Measurements from ENCODE around the gene ZNF407. TPM values are rescaled to one million over a fixed set of nuclear protein-coding genes. Genes with fewer than 3 reads are reported as not detected.

The ZNF407 gene
- total RNA-seq (10 to 100 TPM; 22.9 to 37.4 (median 24.4) TPM), total RNA-seq (31.9 to 83.9 (median 62.0) reads per million in 29 experiments)
- 28.0 TPM for total RNA-seq (2013)

- WGBS (ENCODE audit: insufficient coverage) = under 1% methylated on average over 59 of the region's 64 CpGs
- H3K27me3 Mint-ChIP-seq = no peaks in the 10 kb centered on the region
- ChIA-PET CTCF (interaction anchor here (0.6 to 1.2 kb wide), 7 partner anchors 26 to 1812 kb away, joined by 3 to 4 read pairs (median 4); no protein-coding TSS in a partner anchor), POLR2A (interaction anchor here (0.6 to 1.1 kb wide), 5 partner anchors 18 to 515 kb away, joined by 3 to 4 read pairs (median 3); partner anchors contain the start of gene CNDP2 (in 1 of the 2))
- peak within 1 kb of the TSS; percentile 99 for H3K27ac Mint-ChIP-seq
- Histone ChIP-seq H3K36me3 (ENCODE audit: control insufficient read depth in 2 of 2, extremely low read depth in 1 of 2, insufficient read depth in 1 of 2, low read length in 1 of 2) (peaks cover 2 to 5% of the 10 kb centered on the region in 2 donors), H3K4me1 (ENCODE audit: control insufficient read depth in 1 of 2, extremely low read depth in 1 of 2, insufficient read depth in 2 of 2, low read length in 2 of 2) (peaks cover 14 to 15% of the 10 kb centered on the region in 2 experiments), H3K27ac (ENCODE audit: low read length) (peak within 1 kb of the TSS; percentile 94), H3K27me3 (replicated peaks in 1 of 2; ENCODE audit: control insufficient read depth in 2 of 2, extremely low read depth in 1 of 2, insufficient read depth in 2 of 2, low read length in 1 of 2) (no peaks in the 10 kb centered on the region), H3K4me3 (ENCODE audit: control insufficient read depth in 1 of 2, extremely low read depth in 1 of 2, low read length in 1 of 2) (peak within 1 kb of the TSS; percentile 90 to 97), H3K9me3 (no peaks in the 10 kb centered on the region)
- DNase-seq (peak; percentile 71 to 92 (median 81)), ATAC-seq (replicated peaks in 1 of 4) (peak; percentile 79 to 86 (median 84))
- peaks cover 31% of the 10 kb centered on the region for H3K36me3 Mint-ChIP-seq
- H3K4me1 Mint-ChIP-seq = peaks cover 60 to 68% (median 60%) of the 10 kb centered on the region in 3 donors
- no peaks in the 10 kb centered on the region for H3K9me3 Mint-ChIP-seq
- H3K4me3 Mint-ChIP-seq = peak within 1 kb of the TSS; percentile 92 to 95 (median 94)
Observed at GRCh38 chr18:74597662-74598349, at the start of gene ZNF407. TSS of gene ZNF407 (plus strand) at chr18:74597870. CDS start at chr18:74631020, 33,150 bp downstream.

GRCh38 chr18:74549591-74550104 lies 48.0 kb upstream of the ZNF407 start:
- H3K4me1 Mint-ChIP-seq = no peaks in the 10 kb centered on the region
- peaks cover 0 to 17% of the 10 kb centered on the region in 2 experiments for H3K27me3 ChIP-seq (replicated peaks in 1 of 2; ENCODE audit: control insufficient read depth in 2 of 2, extremely low read depth in 1 of 2, insufficient read depth in 2 of 2, low read length in 1 of 2)
- DNase-seq (no peak), ATAC-seq (replicated peaks in 1 of 4) (no peak)
- H3K4me3 ChIP-seq (ENCODE audit: control insufficient read depth in 1 of 2, extremely low read depth in 1 of 2, low read length in 1 of 2) = no peak overlapping the region
- CTCF ChIA-PET = interaction anchor here (0.8 to 1.1 kb wide), 2 partner anchors 12 to 351 kb away, joined by 3 to 5 read pairs; no protein-coding TSS in a partner anchor
- H3K9me3 Mint-ChIP-seq = peaks cover 0 to 15% (median 7%) of the 10 kb centered on the region in 3 donors
- 100% methylated on average over 1 of the region's 1 CpG for WGBS (ENCODE audit: insufficient coverage)
- H3K9me3 ChIP-seq = no peaks in the 10 kb centered on the region
- H3K27ac Mint-ChIP-seq = no peak overlapping the region
- no peaks in the 10 kb centered on the region for H3K36me3 ChIP-seq (ENCODE audit: control insufficient read depth in 2 of 2, extremely low read depth in 1 of 2, insufficient read depth in 1 of 2, low read length in 1 of 2)
- no peak overlapping the region for H3K27ac ChIP-seq (ENCODE audit: low read length)
- H3K36me3 Mint-ChIP-seq = no peaks in the 10 kb centered on the region
- no peak overlapping the region for H3K4me3 Mint-ChIP-seq
- H3K4me1 ChIP-seq (ENCODE audit: control insufficient read depth in 1 of 2, extremely low read depth in 1 of 2, insufficient read depth in 2 of 2, low read length in 2 of 2) = no peaks in the 10 kb centered on the region
- POLR2A ChIA-PET = interaction anchor here in 1 of 2 donors (0.6 kb wide), 1 partner anchor 1722 kb away, joined by 11 read pairs; no protein-coding TSS in a partner anchor
- H3K27me3 Mint-ChIP-seq = peaks cover 10 to 15% of the 10 kb centered on the region in 2 donors

GRCh38 chr18:74550886-74551285 lies 46.8 kb upstream of the ZNF407 start:
- POLR2A ChIA-PET = no interaction called here

GRCh38 chr18:74551452-74551851 lies 46.2 kb upstream of the ZNF407 start:
- no peak overlapping the region for H3K27ac ChIP-seq (ENCODE audit: low read length)
- DNase-seq = no peak
- no peaks in the 10 kb centered on the region for H3K9me3 ChIP-seq
- H3K4me3 ChIP-seq (ENCODE audit: control insufficient read depth in 1 of 2, extremely low read depth in 1 of 2, low read length in 1 of 2) = no peak overlapping the region
- no peaks in the 10 kb centered on the region for H3K4me1 ChIP-seq (ENCODE audit: control insufficient read depth in 1 of 2, extremely low read depth in 1 of 2, insufficient read depth in 2 of 2, low read length in 2 of 2)
- ChIA-PET CTCF (interaction anchor here (0.5 to 1.6 kb wide), 42 partner anchors 9 to 1834 kb away, joined by 3 to 32 read pairs (median 4); no protein-coding TSS in a partner anchor), POLR2A (interaction anchor here in 1 of 2 donors (0.6 kb wide), 1 partner anchor 98 kb away, joined by 3 read pairs; no protein-coding TSS in a partner anchor)
- 67% methylated on average over 1 of the region's 3 CpGs for WGBS (ENCODE audit: insufficient coverage)
- H3K27ac Mint-ChIP-seq = no peak overlapping the region
- no peak overlapping the region for H3K4me3 Mint-ChIP-seq
- H3K36me3 ChIP-seq (ENCODE audit: control insufficient read depth in 2 of 2, extremely low read depth in 1 of 2, insufficient read depth in 1 of 2, low read length in 1 of 2) = no peaks in the 10 kb centered on the region
- H3K4me1 Mint-ChIP-seq = no peaks in the 10 kb centered on the region
- ATAC-seq (replicated peaks in 1 of 4) = no peak
- peaks cover 14 to 16% of the 10 kb centered on the region in 2 donors for H3K27me3 Mint-ChIP-seq
- H3K27me3 ChIP-seq (replicated peaks in 1 of 2; ENCODE audit: control insufficient read depth in 2 of 2, extremely low read depth in 1 of 2, insufficient read depth in 2 of 2, low read length in 1 of 2) = peaks cover 0 to 16% of the 10 kb centered on the region in 2 experiments
- H3K36me3 Mint-ChIP-seq = no peaks in the 10 kb centered on the region
- peaks cover 0 to 15% (median 7%) of the 10 kb centered on the region in 3 donors for H3K9me3 Mint-ChIP-seq

More at GRCh38 chr18:74550886-74551285, 46.8 kb upstream of the ZNF407 start:
- Histone ChIP-seq H3K27ac (ENCODE audit: low read length) (no peak overlapping the region), H3K27me3 (replicated peaks in 1 of 2; ENCODE audit: control insufficient read depth in 2 of 2, extremely low read depth in 1 of 2, insufficient read depth in 2 of 2, low read length in 1 of 2) (peaks cover 0 to 18% of the 10 kb centered on the region in 2 experiments), H3K9me3 (no peaks in the 10 kb centered on the region), H3K4me1 (ENCODE audit: control insufficient read depth in 1 of 2, extremely low read depth in 1 of 2, insufficient read depth in 2 of 2, low read length in 2 of 2) (no peaks in the 10 kb centered on the region), H3K36me3 (ENCODE audit: control insufficient read depth in 2 of 2, extremely low read depth in 1 of 2, insufficient read depth in 1 of 2, low read length in 1 of 2) (no peaks in the 10 kb centered on the region), H3K4me3 (ENCODE audit: control insufficient read depth in 1 of 2, extremely low read depth in 1 of 2, low read length in 1 of 2) (no peak overlapping the region)
- no peak overlapping the region for H3K27ac Mint-ChIP-seq
- CTCF ChIA-PET = interaction anchor here (0.6 to 1.6 kb wide), 10 partner anchors 11 to 407 kb away, joined by 3 to 23 read pairs (median 4); no protein-coding TSS in a partner anchor
- ATAC-seq (replicated peaks in 1 of 4) (no peak), DNase-seq (no peak)
- no peaks in the 10 kb centered on the region for H3K4me1 Mint-ChIP-seq
- WGBS (ENCODE audit: insufficient coverage) = 95% methylated on average over 4 of the region's 6 CpGs
- H3K36me3 Mint-ChIP-seq = no peaks in the 10 kb centered on the region
- peaks cover 11 to 16% of the 10 kb centered on the region in 2 donors for H3K27me3 Mint-ChIP-seq
- H3K4me3 Mint-ChIP-seq = no peak overlapping the region
- H3K9me3 Mint-ChIP-seq = peaks cover 0 to 15% (median 7%) of the 10 kb centered on the region in 3 donors

- Mint-ChIP-seq H3K9me3 (peaks cover 0 to 15% (median 7%) of the 10 kb centered on the region in 3 donors), H3K27ac (no peak overlapping the region), H3K36me3 (no peaks in the 10 kb centered on the region), H3K27me3 (peaks cover 15 to 16% of the 10 kb centered on the region in 2 donors), H3K4me1 (no peaks in the 10 kb centered on the region), H3K4me3 (no peak overlapping the region)
- Histone ChIP-seq H3K36me3 (ENCODE audit: control insufficient read depth in 2 of 2, extremely low read depth in 1 of 2, insufficient read depth in 1 of 2, low read length in 1 of 2) (no peaks in the 10 kb centered on the region), H3K4me1 (ENCODE audit: control insufficient read depth in 1 of 2, extremely low read depth in 1 of 2, insufficient read depth in 2 of 2, low read length in 2 of 2) (no peaks in the 10 kb centered on the region), H3K27ac (ENCODE audit: low read length) (no peak overlapping the region), H3K4me3 (ENCODE audit: control insufficient read depth in 1 of 2, extremely low read depth in 1 of 2, low read length in 1 of 2) (no peak overlapping the region), H3K9me3 (no peaks in the 10 kb centered on the region), H3K27me3 (replicated peaks in 1 of 2; ENCODE audit: control insufficient read depth in 2 of 2, extremely low read depth in 1 of 2, insufficient read depth in 2 of 2, low read length in 1 of 2) (peaks cover 0 to 17% of the 10 kb centered on the region in 2 experiments)
- CTCF ChIA-PET = interaction anchor here (0.5 to 1.6 kb wide), 46 partner anchors 8 to 1835 kb away, joined by 3 to 32 read pairs (median 4); no protein-coding TSS in a partner anchor
- ATAC-seq (replicated peaks in 1 of 4) (peak; percentile 88 to 95 (median 92)), DNase-seq (peak; percentile 40 to 89 (median 66))
- 41% methylated on average over 3 of the region's 5 CpGs for WGBS (ENCODE audit: insufficient coverage)
- POLR2A ChIA-PET = interaction anchor here in 1 of 2 donors (0.6 kb wide), 1 partner anchor 99 kb away, joined by 3 read pairs; no protein-coding TSS in a partner anchor
Observed at GRCh38 chr18:74551936-74552555, 45.6 kb upstream of the ZNF407 start.

GRCh38 chr18:74556126-74556525 lies 41.5 kb upstream of the ZNF407 start:
- CTCF ChIA-PET = interaction anchor here (0.5 to 1.4 kb wide), 3 partner anchors 66 to 411 kb away, joined by 3 to 5 read pairs (median 3); no protein-coding TSS in a partner anchor
- Histone ChIP-seq H3K36me3 (ENCODE audit: control insufficient read depth in 2 of 2, extremely low read depth in 1 of 2, insufficient read depth in 1 of 2, low read length in 1 of 2) (no peaks in the 10 kb centered on the region), H3K27ac (ENCODE audit: low read length) (no peak overlapping the region), H3K9me3 (no peaks in the 10 kb centered on the region), H3K4me1 (ENCODE audit: control insufficient read depth in 1 of 2, extremely low read depth in 1 of 2, insufficient read depth in 2 of 2, low read length in 2 of 2) (no peaks in the 10 kb centered on the region), H3K4me3 (ENCODE audit: control insufficient read depth in 1 of 2, extremely low read depth in 1 of 2, low read length in 1 of 2) (no peak overlapping the region), H3K27me3 (replicated peaks in 1 of 2; ENCODE audit: control insufficient read depth in 2 of 2, extremely low read depth in 1 of 2, insufficient read depth in 2 of 2, low read length in 1 of 2) (peaks cover 0 to 22% of the 10 kb centered on the region in 2 experiments)
- peaks cover 24 to 25% of the 10 kb centered on the region in 2 donors for H3K27me3 Mint-ChIP-seq
- H3K36me3 Mint-ChIP-seq = no peaks in the 10 kb centered on the region
- no peaks in the 10 kb centered on the region for H3K4me1 Mint-ChIP-seq
- H3K4me3 Mint-ChIP-seq = no peak overlapping the region
- H3K27ac Mint-ChIP-seq = no peak overlapping the region
- no peak for DNase-seq
- H3K9me3 Mint-ChIP-seq = no peaks in the 10 kb centered on the region
- 93% methylated on average over 2 of the region's 11 CpGs for WGBS (ENCODE audit: insufficient coverage)
- POLR2A ChIA-PET = no interaction called here
- ATAC-seq (replicated peaks in 1 of 4) = no peak
